ENCODE data around the gene RPL11.
"Not testable (repeated sequence)": the region's sequence is repeated elsewhere in the genome, so short reads cannot be mapped to it uniquely, and the experiment has no call there.

RPL11 gene

GRCh38 chr1:23691499-23692307 is at the start of gene RPL11:
Gene RPL11, plus strand, starts transcription at chr1:23691806. Its CDS starts 18 bp downstream, at chr1:23691824.
- peak; percentile 88 for DNase-seq (ENCODE audit: low spot score)

- DNase-seq (ENCODE audit: low spot score): no peak
Measured at GRCh38 chr1:23643736-23644554, 47.7 kb upstream of the RPL11 start.

GRCh38 chr1:23644555-23644866 is 47.1 kb upstream of the RPL11 start:
- no peak for DNase-seq (ENCODE audit: low spot score)

- DNase-seq (ENCODE audit: low spot score): no peak
Measured at GRCh38 chr1:23645338-23645737, 46.3 kb upstream of the RPL11 start.

- DNase-seq (ENCODE audit: low spot score): no peak
Measured at GRCh38 chr1:23646091-23646490, 45.5 kb upstream of the RPL11 start.

GRCh38 chr1:23646541-23646940 is 45.1 kb upstream of the RPL11 start:
- DNase-seq (ENCODE audit: low spot score): no peak

GRCh38 chr1:23648576-23648975 is 43.0 kb upstream of the RPL11 start:
- DNase-seq (ENCODE audit: low spot score): no peak

- DNase-seq (ENCODE audit: low spot score): not testable (repeated sequence)
Measured at GRCh38 chr1:23649157-23649556, 42.4 kb upstream of the RPL11 start.

- DNase-seq (ENCODE audit: low spot score): no peak
Measured at GRCh38 chr1:23650344-23650990, 41.1 kb upstream of the RPL11 start.

- DNase-seq (ENCODE audit: low spot score): no peak
Measured at GRCh38 chr1:23651069-23651808, 40.4 kb upstream of the RPL11 start.

- DNase-seq (ENCODE audit: low spot score): peak; percentile 79
Measured at GRCh38 chr1:23657659-23658275, 33.8 kb upstream of the RPL11 start.

GRCh38 chr1:23660671-23661070 is 30.9 kb upstream of the RPL11 start:
- DNase-seq (ENCODE audit: low spot score): no peak

- no peak for DNase-seq (ENCODE audit: low spot score)
Measured at GRCh38 chr1:23661887-23662286, 29.7 kb upstream of the RPL11 start.

GRCh38 chr1:23664837-23665795 is 26.5 kb upstream of the RPL11 start:
- DNase-seq (ENCODE audit: low spot score): peak; percentile 24

- DNase-seq (ENCODE audit: low spot score): no peak
Measured at GRCh38 chr1:23667411-23667810, 24.2 kb upstream of the RPL11 start.

GRCh38 chr1:23670709-23671108 is 20.9 kb upstream of the RPL11 start:
- DNase-seq (ENCODE audit: low spot score): no peak

GRCh38 chr1:23673086-23673813 is 18.4 kb upstream of the RPL11 start:
- DNase-seq (ENCODE audit: low spot score): peak; percentile 58

- no peak for DNase-seq (ENCODE audit: low spot score)
Measured at GRCh38 chr1:23679815-23680214, 11.8 kb upstream of the RPL11 start.

- no peak for DNase-seq (ENCODE audit: low spot score)
Measured at GRCh38 chr1:23682946-23683345, 8.7 kb upstream of the RPL11 start.

- no peak for DNase-seq (ENCODE audit: low spot score)
Measured at GRCh38 chr1:23684415-23684814, 7.2 kb upstream of the RPL11 start.

All from HuH-7 (cell line).